WTC11 (cell line): ENCODE results near the gene UBXN11. TPM values are rescaled to one million over a fixed set of nuclear protein-coding genes. Genes with fewer than 3 reads are reported as not detected.
"Not testable (repeated sequence)": the region's sequence is repeated elsewhere in the genome, so short reads cannot be mapped to it uniquely, and the experiment has no call there.

ENCODE experiments used
- ATAC-seq: fragments of 200-7000 bp; cut with Tn5 transposase; 2 replicates; pipeline ENCODE4 v1.10.0; 2021; ENCODE audit warnings: mild to moderate bottlenecking, moderate library complexity
- CTCF ChIA-PET: fragments of 300-600 bp; sonication (Branson Sonifier 250); formaldehyde crosslinking; loops from one replicate; lab custom pipeline; 2021; ENCODE audit warnings: antibody characterized with exemption; lab: Charles Lee
- POLR2A ChIA-PET: fragments of 350-600 bp; sonication (Branson Sonifier 250); formaldehyde crosslinking; loops from one replicate; lab custom pipeline; 2021; ENCODE audit warnings: antibody characterized with exemption; lab: Charles Lee
- DNase-seq: peaks from one replicate; pipeline ENCODE4 v3.0.0; 2021; ENCODE audit warnings: low spot score
- H3K27ac Mint-ChIP-seq: 2 replicates; pipeline ENCODE4 v1.8.0; 2021; ENCODE audit warnings: mixed read lengths
- H3K27me3 Mint-ChIP-seq: 2 replicates; pipeline ENCODE4 v1.8.0; 2021; ENCODE audit warnings: low read depth, mild to moderate bottlenecking, moderate library complexity, mixed read lengths
- H3K36me3 Mint-ChIP-seq: 2 replicates; pipeline ENCODE4 v1.8.0; 2021; ENCODE audit warnings: mixed read lengths
- H3K4me1 Mint-ChIP-seq: 2 replicates; pipeline ENCODE4 v1.8.0; 2022; ENCODE audit warnings: mixed read lengths
- H3K4me3 Mint-ChIP-seq: 2 replicates; pipeline ENCODE4 v1.8.0; 2021; ENCODE audit warnings: mild to moderate bottlenecking, moderate library complexity, mixed read lengths
- H3K9me3 Mint-ChIP-seq: 2 replicates; pipeline ENCODE4 v1.8.0; 2021; ENCODE audit warnings: mixed read lengths
- EMX1 ChIP-seq: fragments of 250-450 bp; sonication (Bioruptor Pico); IDR thresholded peaks from 2 replicates; pipeline ENCODE4 v1.8.0; 2021; ENCODE audit warnings: mild to moderate bottlenecking
- GRHL2 ChIP-seq: fragments of 250-450 bp; sonication (Bioruptor Pico); IDR thresholded peaks from 2 replicates; pipeline ENCODE4 v1.8.0; 2022; ENCODE audit warnings: mild to moderate bottlenecking, moderate library complexity; ENCODE audit not compliant: insufficient replicate concordance, severe bottlenecking
- HMGA2 ChIP-seq: fragments of 250-450 bp; sonication (Bioruptor Pico); IDR thresholded peaks from 2 replicates; pipeline ENCODE4 v1.4.0; 2021; ENCODE audit warnings: mild to moderate bottlenecking, moderate library complexity
- IRF2 ChIP-seq: sonication (generic); formaldehyde crosslinking; IDR thresholded peaks from 2 replicates; pipeline ENCODE4 v1.8.0; 2022; ENCODE audit warnings: low read depth, missing genetic modification reagents, borderline replicate concordance
- JUN ChIP-seq: sonication (generic); formaldehyde crosslinking; IDR thresholded peaks from 2 replicates; pipeline ENCODE4 v1.8.0; 2023; ENCODE audit warnings: mild to moderate bottlenecking, missing genetic modification reagents
- NFE2L1 ChIP-seq: sonication (generic); formaldehyde crosslinking; IDR thresholded peaks from 2 replicates; pipeline ENCODE4 v1.8.1; 2023; ENCODE audit warnings: missing genetic modification reagents
- NR3C1 ChIP-seq: sonication (generic); formaldehyde crosslinking; conservative IDR thresholded peaks from 2 replicates; pipeline ENCODE4 v1.8.1; 2023; ENCODE audit warnings: low read depth, mild to moderate bottlenecking, missing genetic modification reagents
- SOX15 ChIP-seq: fragments of 250-450 bp; sonication (Bioruptor Pico); IDR thresholded peaks from 2 replicates; pipeline ENCODE4 v1.9.0; 2021; ENCODE audit warnings: mild to moderate bottlenecking
- TCF7 ChIP-seq: sonication (generic); formaldehyde crosslinking; IDR thresholded peaks from 2 replicates; pipeline ENCODE4 v1.8.0; 2022; ENCODE audit warnings: mild to moderate bottlenecking, low read depth, missing genetic modification reagents, moderate library complexity
- ZNF121 ChIP-seq: sonication (generic); formaldehyde crosslinking; IDR thresholded peaks from 2 replicates; pipeline ENCODE4 v1.8.0; 2023; ENCODE audit warnings: missing genetic modification reagents
- ZNF317 ChIP-seq: sonication (generic); formaldehyde crosslinking; IDR thresholded peaks from 2 replicates; pipeline ENCODE4 v1.8.1; 2023; ENCODE audit warnings: low read depth, mild to moderate bottlenecking, moderate library complexity, missing genetic modification reagents, borderline replicate concordance
- total RNA-seq: library from RNA; stranded (reverse); gene quantifications from 3 replicates; pipeline ENCODE4 v1.2.3, GENCODE V29; 2021
- TF ChIP-seq, protein P1 (sequence below): sonication (generic); formaldehyde crosslinking; IDR thresholded peaks from 2 replicates; pipeline ENCODE4 v1.8.1; 2023; ENCODE audit warnings: mild to moderate bottlenecking, missing genetic modification reagents, borderline replicate concordance
- TF ChIP-seq, protein P2 (sequence below): sonication (generic); formaldehyde crosslinking; IDR thresholded peaks from 2 replicates; pipeline ENCODE4 v1.8.1; 2023; ENCODE audit warnings: mild to moderate bottlenecking, missing genetic modification reagents
- TF ChIP-seq, protein P3 (sequence below): sonication (generic); formaldehyde crosslinking; IDR thresholded peaks from 2 replicates; pipeline ENCODE4 v1.8.0; 2022; ENCODE audit warnings: mild to moderate bottlenecking, missing genetic modification reagents
- TF ChIP-seq, protein P4 (sequence below): fragments of 250-450 bp; sonication (Bioruptor Pico); IDR thresholded peaks from 2 replicates; pipeline ENCODE4 v1.9.0; 2021; ENCODE audit warnings: mild to moderate bottlenecking
- TF ChIP-seq, protein P5 (sequence below): fragments of 200-600 bp; IDR thresholded peaks from 2 replicates; pipeline ENCODE4 v1.8.0; 2022; ENCODE audit warnings: antibody characterized with exemption
- TF ChIP-seq, protein P6 (sequence below): sonication (generic); formaldehyde crosslinking; IDR thresholded peaks from 2 replicates; pipeline ENCODE4 v1.8.0; 2022; ENCODE audit warnings: missing genetic modification reagents
- TF ChIP-seq, protein P7 (sequence below): sonication (generic); formaldehyde crosslinking; IDR thresholded peaks from 2 replicates; pipeline ENCODE4 v1.8.0; 2022; ENCODE audit warnings: mild to moderate bottlenecking, missing genetic modification reagents
- TF ChIP-seq, protein P8 (sequence below): sonication (generic); formaldehyde crosslinking; IDR thresholded peaks from 2 replicates; pipeline ENCODE4 v1.8.1; 2023; ENCODE audit warnings: mild to moderate bottlenecking, missing genetic modification reagents, moderate library complexity

Gene UBXN11
- total RNA-seq, 1 experiment from 2014 or later, result 14.1 TPM

DNA sequence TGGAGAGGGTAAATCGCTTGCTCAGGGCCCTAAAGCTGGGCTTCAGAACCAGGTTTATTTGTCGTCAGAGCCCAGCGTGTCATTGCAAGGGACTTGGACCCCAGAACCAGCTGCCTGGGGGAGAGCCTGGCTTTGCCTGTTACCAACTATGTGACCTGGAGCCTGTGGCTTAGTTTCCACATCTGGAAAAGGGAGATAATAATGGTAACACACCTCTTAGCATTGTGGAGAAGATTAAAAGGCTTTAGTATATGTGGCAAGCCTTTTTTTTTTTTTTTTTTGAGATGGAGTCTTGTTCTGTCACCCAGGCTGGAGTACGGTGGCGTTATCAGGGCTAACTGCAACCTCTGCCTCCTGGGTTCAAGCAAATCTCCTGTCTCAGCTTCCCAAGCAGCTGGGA lies 23.8 kb upstream of the UBXN11 start (continued):
- TF ChIP-seq, protein P1, sequence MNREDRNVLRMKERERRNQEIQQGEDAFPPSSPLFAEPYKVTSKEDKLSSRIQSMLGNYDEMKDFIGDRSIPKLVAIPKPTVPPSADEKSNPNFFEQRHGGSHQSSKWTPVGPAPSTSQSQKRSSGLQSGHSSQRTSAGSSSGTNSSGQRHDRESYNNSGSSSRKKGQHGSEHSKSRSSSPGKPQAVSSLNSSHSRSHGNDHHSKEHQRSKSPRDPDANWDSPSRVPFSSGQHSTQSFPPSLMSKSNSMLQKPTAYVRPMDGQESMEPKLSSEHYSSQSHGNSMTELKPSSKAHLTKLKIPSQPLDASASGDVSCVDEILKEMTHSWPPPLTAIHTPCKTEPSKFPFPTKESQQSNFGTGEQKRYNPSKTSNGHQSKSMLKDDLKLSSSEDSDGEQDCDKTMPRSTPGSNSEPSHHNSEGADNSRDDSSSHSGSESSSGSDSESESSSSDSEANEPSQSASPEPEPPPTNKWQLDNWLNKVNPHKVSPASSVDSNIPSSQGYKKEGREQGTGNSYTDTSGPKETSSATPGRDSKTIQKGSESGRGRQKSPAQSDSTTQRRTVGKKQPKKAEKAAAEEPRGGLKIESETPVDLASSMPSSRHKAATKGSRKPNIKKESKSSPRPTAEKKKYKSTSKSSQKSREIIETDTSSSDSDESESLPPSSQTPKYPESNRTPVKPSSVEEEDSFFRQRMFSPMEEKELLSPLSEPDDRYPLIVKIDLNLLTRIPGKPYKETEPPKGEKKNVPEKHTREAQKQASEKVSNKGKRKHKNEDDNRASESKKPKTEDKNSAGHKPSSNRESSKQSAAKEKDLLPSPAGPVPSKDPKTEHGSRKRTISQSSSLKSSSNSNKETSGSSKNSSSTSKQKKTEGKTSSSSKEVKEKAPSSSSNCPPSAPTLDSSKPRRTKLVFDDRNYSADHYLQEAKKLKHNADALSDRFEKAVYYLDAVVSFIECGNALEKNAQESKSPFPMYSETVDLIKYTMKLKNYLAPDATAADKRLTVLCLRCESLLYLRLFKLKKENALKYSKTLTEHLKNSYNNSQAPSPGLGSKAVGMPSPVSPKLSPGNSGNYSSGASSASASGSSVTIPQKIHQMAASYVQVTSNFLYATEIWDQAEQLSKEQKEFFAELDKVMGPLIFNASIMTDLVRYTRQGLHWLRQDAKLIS (CRISPR knock-in tag), result no peak
- TF ChIP-seq, protein P2, sequence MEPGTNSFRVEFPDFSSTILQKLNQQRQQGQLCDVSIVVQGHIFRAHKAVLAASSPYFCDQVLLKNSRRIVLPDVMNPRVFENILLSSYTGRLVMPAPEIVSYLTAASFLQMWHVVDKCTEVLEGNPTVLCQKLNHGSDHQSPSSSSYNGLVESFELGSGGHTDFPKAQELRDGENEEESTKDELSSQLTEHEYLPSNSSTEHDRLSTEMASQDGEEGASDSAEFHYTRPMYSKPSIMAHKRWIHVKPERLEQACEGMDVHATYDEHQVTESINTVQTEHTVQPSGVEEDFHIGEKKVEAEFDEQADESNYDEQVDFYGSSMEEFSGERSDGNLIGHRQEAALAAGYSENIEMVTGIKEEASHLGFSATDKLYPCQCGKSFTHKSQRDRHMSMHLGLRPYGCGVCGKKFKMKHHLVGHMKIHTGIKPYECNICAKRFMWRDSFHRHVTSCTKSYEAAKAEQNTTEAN (CRISPR knock-in tag), result no peak
- TF ChIP-seq, protein P3, sequence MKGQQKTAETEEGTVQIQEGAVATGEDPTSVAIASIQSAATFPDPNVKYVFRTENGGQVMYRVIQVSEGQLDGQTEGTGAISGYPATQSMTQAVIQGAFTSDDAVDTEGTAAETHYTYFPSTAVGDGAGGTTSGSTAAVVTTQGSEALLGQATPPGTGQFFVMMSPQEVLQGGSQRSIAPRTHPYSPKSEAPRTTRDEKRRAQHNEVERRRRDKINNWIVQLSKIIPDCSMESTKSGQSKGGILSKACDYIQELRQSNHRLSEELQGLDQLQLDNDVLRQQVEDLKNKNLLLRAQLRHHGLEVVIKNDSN (CRISPR knock-in tag), result no peak
- TF ChIP-seq, protein P4, sequence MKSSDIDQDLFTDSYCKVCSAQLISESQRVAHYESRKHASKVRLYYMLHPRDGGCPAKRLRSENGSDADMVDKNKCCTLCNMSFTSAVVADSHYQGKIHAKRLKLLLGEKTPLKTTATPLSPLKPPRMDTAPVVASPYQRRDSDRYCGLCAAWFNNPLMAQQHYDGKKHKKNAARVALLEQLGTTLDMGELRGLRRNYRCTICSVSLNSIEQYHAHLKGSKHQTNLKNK (CRISPR knock-in tag), result no peak
- TF ChIP-seq GRHL2 (CRISPR knock-in tag), result no peak
- no peak for TF ChIP-seq NR3C1 (CRISPR knock-in tag)
- no peak for TF ChIP-seq SOX15

DNA sequence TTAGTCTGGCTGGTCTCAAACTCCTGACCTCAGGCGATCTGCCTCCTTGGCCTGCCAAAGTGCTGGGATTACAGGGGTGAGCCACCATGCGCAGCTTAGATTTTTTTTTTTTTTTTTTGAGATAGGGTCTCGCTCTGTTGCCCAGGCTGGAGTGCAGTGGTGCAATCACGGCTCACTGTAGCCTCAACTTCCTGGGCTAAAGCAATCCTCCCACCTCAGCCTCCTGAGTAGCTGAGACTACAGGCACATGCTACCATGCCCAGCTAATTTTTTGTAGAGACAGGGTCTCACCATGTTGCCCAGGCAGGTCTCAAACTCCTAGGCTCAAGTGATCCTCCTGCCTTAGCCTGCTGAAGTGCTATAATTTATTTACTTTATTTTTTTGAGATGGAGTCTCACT lies 22.9 kb upstream of the UBXN11 start:
- ATAC-seq, H3K4me1 Mint-ChIP-seq, POLR2A ChIA-PET, H3K27ac Mint-ChIP-seq, H3K4me3 Mint-ChIP-seq, H3K9me3 Mint-ChIP-seq, H3K27me3 Mint-ChIP-seq, DNase-seq: not testable (repeated sequence)
- CTCF ChIA-PET, result interaction anchor here (0.7 to 2.3 kb wide), 2 partner anchors 44 to 46 kb away, joined by 3 to 11 read pairs; no protein-coding TSS in a partner anchor
- peaks cover 27% of the 10 kb centered on the region for H3K36me3 Mint-ChIP-seq
- TF ChIP-seq ZNF121, result peak; percentile 63; the same call in 1 of the 2 replicates

DNA sequence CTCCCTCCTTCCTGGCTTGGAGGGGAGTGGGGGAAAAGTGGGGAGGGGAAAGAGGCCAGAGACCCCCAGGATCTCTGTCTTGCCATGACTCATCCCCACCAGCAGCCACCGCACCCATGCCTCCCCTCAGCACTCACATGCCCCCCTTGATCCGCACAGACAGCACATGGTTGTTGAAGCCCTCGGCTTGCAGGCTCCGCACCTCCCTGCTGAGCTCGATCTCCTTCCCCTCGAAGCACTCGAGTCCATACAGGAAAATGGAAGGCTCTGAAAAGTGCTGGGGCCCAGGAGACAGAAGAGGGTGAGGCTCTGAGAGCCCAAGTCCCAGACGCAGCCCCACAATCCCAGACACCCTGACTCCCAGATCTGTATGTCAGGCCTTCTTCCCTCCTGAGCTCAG lies 22.2 kb upstream of the UBXN11 start:
- ATAC-seq, result no peak
- Mint-ChIP-seq H3K27ac (peak overlapping the region; percentile 49; the same call in 1 of the 2 replicates), H3K4me1 (no peaks in the 10 kb centered on the region), H3K36me3 (peaks cover 28% of the 10 kb centered on the region), H3K9me3 (no peaks in the 10 kb centered on the region), H3K4me3 (no peak overlapping the region), H3K27me3 (no peaks in the 10 kb centered on the region)
- ChIA-PET POLR2A (no interaction called here), CTCF (interaction anchor here (0.7 to 2.3 kb wide), 6 partner anchors 17 to 537 kb away, joined by 3 to 11 read pairs (median 4); no protein-coding TSS in a partner anchor)
- no peak for DNase-seq
- no peak for TF ChIP-seq NFE2L1 (CRISPR knock-in tag)
- TF ChIP-seq TCF7 (CRISPR knock-in tag), result no peak
- TF ChIP-seq HMGA2 (CRISPR knock-in tag), result no peak
- TF ChIP-seq, protein P5, sequence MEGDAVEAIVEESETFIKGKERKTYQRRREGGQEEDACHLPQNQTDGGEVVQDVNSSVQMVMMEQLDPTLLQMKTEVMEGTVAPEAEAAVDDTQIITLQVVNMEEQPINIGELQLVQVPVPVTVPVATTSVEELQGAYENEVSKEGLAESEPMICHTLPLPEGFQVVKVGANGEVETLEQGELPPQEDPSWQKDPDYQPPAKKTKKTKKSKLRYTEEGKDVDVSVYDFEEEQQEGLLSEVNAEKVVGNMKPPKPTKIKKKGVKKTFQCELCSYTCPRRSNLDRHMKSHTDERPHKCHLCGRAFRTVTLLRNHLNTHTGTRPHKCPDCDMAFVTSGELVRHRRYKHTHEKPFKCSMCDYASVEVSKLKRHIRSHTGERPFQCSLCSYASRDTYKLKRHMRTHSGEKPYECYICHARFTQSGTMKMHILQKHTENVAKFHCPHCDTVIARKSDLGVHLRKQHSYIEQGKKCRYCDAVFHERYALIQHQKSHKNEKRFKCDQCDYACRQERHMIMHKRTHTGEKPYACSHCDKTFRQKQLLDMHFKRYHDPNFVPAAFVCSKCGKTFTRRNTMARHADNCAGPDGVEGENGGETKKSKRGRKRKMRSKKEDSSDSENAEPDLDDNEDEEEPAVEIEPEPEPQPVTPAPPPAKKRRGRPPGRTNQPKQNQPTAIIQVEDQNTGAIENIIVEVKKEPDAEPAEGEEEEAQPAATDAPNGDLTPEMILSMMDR, result no peak
- no peak for TF ChIP-seq SOX15
- no peak for TF ChIP-seq ZNF317 (CRISPR knock-in tag)
- TF ChIP-seq, protein P4 (CRISPR knock-in tag), result no peak
- no peak for TF ChIP-seq EMX1 (CRISPR knock-in tag)
- TF ChIP-seq JUN, result no peak
- TF ChIP-seq, protein P6, sequence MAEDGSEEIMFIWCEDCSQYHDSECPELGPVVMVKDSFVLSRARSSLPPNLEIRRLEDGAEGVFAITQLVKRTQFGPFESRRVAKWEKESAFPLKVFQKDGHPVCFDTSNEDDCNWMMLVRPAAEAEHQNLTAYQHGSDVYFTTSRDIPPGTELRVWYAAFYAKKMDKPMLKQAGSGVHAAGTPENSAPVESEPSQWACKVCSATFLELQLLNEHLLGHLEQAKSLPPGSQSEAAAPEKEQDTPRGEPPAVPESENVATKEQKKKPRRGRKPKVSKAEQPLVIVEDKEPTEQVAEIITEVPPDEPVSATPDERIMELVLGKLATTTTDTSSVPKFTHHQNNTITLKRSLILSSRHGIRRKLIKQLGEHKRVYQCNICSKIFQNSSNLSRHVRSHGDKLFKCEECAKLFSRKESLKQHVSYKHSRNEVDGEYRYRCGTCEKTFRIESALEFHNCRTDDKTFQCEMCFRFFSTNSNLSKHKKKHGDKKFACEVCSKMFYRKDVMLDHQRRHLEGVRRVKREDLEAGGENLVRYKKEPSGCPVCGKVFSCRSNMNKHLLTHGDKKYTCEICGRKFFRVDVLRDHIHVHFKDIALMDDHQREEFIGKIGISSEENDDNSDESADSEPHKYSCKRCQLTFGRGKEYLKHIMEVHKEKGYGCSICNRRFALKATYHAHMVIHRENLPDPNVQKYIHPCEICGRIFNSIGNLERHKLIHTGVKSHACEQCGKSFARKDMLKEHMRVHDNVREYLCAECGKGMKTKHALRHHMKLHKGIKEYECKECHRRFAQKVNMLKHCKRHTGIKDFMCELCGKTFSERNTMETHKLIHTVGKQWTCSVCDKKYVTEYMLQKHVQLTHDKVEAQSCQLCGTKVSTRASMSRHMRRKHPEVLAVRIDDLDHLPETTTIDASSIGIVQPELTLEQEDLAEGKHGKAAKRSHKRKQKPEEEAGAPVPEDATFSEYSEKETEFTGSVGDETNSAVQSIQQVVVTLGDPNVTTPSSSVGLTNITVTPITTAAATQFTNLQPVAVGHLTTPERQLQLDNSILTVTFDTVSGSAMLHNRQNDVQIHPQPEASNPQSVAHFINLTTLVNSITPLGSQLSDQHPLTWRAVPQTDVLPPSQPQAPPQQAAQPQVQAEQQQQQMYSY, result no peak
- TF ChIP-seq IRF2 (CRISPR knock-in tag), result no peak
- TF ChIP-seq, protein P7, sequence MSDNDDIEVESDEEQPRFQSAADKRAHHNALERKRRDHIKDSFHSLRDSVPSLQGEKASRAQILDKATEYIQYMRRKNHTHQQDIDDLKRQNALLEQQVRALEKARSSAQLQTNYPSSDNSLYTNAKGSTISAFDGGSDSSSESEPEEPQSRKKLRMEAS (CRISPR knock-in tag), result no peak
- TF ChIP-seq, protein P8, sequence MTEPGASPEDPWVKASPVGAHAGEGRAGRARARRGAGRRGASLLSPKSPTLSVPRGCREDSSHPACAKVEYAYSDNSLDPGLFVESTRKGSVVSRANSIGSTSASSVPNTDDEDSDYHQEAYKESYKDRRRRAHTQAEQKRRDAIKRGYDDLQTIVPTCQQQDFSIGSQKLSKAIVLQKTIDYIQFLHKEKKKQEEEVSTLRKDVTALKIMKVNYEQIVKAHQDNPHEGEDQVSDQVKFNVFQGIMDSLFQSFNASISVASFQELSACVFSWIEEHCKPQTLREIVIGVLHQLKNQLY, result no peak
